ENCODE results near the gene CANT1. TPM values are rescaled to one million over a fixed set of nuclear protein-coding genes. Genes with fewer than 3 reads are reported as not detected.

The CANT1 gene
- total and polyA plus RNA-seq, 9 of the 15 experiments (the other 6 are each of a cell fraction or from before 2014, with no cell fraction given) = 2.7 to 66.4 (median 22.5) TPM

- 0 out of 4 replicates have a peak, but pooled peaks of 1 of the 2 experiments have one; percentile 15 for TF ChIP-seq RCOR1 (IDR thresholded peaks at IDR 0.05; ENCODE audit: borderline replicate concordance in 1 of 2, low read depth in 2 of 2, low read length in 2 of 2)
- TF ChIP-seq ZEB2 (IDR thresholded peaks at IDR 0.05) = peak; percentile 63; the same call in 1 of the 2 replicates
- TF ChIP-seq RBM34 (IDR thresholded peaks at IDR 0.05; ENCODE audit: borderline replicate concordance, insufficient read depth, low read length) = no peak
- TF ChIP-seq ZBTB11 (CRISPR knock-in tag; IDR thresholded peaks at IDR 0.05) = no peak
- no peak for TF ChIP-seq TOE1 (IDR thresholded peaks at IDR 0.05; ENCODE audit: borderline replicate concordance)
- no peak for TF ChIP-seq TOE1 (CRISPR knock-in tag; IDR thresholded peaks at IDR 0.05; ENCODE audit: borderline replicate concordance, low read depth)
- TF ChIP-seq SMARCA4 (IDR thresholded peaks at IDR 0.05) = peak; percentile 42; the same call in 1 of the 2 replicates
- TF ChIP-seq ZNF282 (CRISPR knock-in tag; IDR thresholded peaks at IDR 0.05) = no peak
- no peak for TF ChIP-seq SLC30A9 (CRISPR knock-in tag; IDR thresholded peaks at IDR 0.05)
- peak; percentile 60; the same call in 1 of the 2 replicates for TF ChIP-seq VEZF1 (CRISPR knock-in tag; IDR thresholded peaks at IDR 0.05)
- peak; percentile 66 for TF ChIP-seq NFE2 (IDR thresholded peaks at IDR 0.05; ENCODE audit: low read depth)
- TF ChIP-seq MTA1 (IDR thresholded peaks at IDR 0.05; ENCODE audit: borderline replicate concordance) = peak; percentile 75; the same call in 1 of the 2 replicates
- TF ChIP-seq DPF2 (IDR thresholded peaks at IDR 0.05) = 0 out of 2 replicates have a peak, but pooled peaks have one; percentile 49
- 0 out of 2 replicates have a peak, but pooled peaks have one; percentile 8 for TF ChIP-seq CBFA2T3 (IDR thresholded peaks at IDR 0.05)
- no peak for TF ChIP-seq NR2C2 (CRISPR knock-in tag; IDR thresholded peaks at IDR 0.05)
- TF ChIP-seq NR2C2 (tag; IDR thresholded peaks at IDR 0.05) = 0 out of 2 replicates have a peak, but pooled peaks have one; percentile 38
- TF ChIP-seq CTBP1 (IDR thresholded peaks at IDR 0.05; ENCODE audit: borderline replicate concordance) = peak; percentile 74; the same call in 1 of the 2 replicates
- no peak for TF ChIP-seq ZFP30 (CRISPR knock-in tag; IDR thresholded peaks at IDR 0.05; ENCODE audit: borderline replicate concordance)
- peak; percentile 55 for TF ChIP-seq ATF3 (IDR thresholded peaks at IDR 0.05)
- no peak for TF ChIP-seq ATF3 (CRISPR knock-in tag; conservative IDR thresholded peaks at IDR 0.05)
- TF ChIP-seq HES1 (IDR thresholded peaks at IDR 0.05; ENCODE audit: low read depth) = peak; percentile 66; the same call in 1 of the 2 replicates
- no peak for TF ChIP-seq ZKSCAN1 (IDR thresholded peaks at IDR 0.05; ENCODE audit: low read depth, low read length)
Observed at GRCh38 chr17:78958641-78959127, 50.9 kb downstream of the CANT1 start (continued).
